IPS-NIHi11 (cell line): Measurements from ENCODE around the gene INPP5K.

Experiments used
- DNase-seq: peaks from one replicate; pipeline ENCODE4 v3.0.0; 2012; ENCODE audit warnings: mixed read lengths, low spot score

The INPP5K gene

DNA sequence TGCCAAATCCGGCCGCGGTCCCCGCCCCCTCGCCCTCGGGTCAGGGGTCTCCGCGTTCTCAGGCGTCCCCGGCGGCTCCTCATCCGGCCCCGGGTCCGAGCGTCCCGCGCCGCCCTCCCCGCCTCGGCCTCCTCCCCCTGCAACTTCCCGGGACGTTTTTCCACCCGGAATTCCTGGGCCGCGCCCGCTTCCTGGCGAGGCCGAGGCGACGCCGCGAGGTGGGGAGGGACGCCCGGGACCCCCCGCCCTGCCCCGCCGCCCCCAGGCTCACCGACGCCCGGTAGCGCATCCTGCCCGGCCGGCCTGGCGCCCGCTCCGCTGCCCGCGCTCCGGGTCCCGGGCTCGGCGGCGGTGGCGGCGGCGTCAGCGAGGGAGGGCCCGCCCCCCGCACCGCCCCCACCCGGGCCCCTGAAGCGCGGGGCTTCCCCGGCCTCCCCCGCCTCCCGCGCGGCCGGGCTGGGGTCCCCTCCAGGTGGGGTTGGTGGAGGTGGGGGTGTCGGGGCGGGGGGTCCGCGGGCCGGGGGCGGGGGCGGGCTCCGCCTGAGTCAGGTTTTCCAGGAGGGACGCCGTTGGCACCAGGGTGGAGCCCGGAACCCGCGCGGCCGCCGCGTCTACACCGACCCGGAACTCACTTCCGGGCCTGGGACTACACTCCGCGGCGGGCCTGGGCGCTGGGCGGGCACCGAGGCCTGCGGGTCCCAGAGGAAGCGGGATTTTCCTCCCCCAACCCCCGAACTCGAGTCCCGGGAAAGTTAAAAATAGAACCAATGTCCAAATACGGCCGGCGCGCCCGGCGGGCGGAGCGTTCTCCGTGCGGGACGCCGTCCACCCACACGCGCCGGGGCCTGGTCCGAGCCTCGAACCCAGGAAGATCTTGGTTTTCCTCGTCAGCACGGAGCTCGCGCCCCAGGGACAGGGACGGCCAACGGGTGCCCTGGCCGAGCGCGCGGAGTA is 30.7 kb downstream of the INPP5K start:
- peak; percentile 72 for DNase-seq

DNA sequence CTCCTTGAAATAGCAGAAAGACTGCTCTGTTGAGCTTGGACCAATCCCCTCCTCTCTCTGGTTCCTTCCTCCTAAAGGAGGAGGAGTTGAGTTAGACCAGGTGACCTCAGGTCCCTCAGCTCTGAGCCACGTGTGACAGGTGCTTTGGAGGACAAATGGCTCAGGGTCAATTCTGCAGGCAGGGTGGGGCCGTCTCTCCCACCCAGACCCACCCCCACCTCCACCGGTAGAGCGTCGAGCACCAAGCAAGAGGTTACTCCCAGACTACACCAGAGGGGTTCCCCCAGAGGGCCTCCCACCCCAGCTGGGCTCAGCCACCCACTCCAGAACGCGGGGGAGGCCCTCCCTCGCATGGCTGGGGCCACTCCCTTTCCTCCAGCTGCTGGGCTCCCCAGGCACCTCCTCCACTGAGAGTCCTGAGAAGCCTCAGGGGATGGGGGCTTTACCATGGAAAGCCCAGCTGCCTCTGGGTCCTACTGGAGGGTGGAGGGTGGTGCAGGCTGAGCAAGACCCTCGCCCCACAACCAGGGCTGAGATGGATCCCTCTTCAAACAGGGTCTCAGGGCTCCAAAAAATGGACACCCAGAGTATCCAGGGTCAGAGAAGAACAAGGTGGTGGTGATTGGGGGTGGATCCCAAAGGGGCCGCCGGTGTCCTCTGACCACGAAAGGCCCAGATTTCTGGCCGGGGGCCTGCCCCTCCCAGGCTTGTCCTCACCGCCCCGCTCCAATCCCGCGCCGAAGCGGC is 31.6 kb downstream of the INPP5K start:
- peak; percentile 66 for DNase-seq

DNA sequence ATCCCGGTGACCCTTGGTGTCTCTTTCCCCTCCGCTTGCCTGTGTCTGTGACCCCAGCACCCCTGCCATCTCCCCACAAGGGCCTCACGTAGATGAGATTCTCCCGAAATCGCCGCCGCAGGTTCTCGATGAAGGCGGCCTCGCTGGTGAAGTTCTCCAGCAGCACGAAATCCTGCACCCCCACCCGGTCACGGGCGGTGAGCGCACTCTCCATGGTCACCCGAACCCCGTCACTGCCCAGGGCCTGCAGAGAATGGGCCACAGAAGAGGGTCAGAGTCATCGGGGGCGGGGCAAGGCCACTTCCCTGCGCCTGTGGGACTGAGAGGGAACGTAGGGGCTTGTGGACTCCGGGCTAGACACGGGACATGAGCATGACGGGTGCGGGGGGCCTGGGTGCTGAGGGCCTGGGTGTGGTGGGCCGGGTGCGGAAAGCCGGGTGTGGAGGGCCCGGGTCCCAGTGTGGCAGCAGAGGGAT is 32.3 kb downstream of the INPP5K start:
- DNase-seq = no peak

DNA sequence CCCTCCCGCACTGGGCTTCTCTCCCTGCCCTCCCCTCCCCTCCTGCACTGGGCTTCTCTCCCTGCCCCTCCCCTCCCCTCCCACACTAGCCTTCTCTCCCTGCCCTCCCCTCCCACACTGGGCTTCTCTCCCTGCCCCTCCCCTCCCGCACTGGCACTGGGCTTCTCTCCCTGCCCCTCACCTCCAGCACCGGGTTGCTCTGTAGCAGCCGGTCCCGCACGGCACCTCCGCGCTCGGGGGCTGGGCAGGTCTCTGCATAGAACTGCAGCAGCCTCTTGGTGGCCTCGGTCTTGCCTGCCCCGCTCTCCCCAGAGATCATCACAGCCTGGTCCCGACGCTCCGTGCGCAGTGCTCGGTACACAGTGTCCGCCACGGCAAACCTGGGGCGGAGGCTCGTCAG is 33.7 kb downstream of the INPP5K start:
- no peak for DNase-seq

DNA sequence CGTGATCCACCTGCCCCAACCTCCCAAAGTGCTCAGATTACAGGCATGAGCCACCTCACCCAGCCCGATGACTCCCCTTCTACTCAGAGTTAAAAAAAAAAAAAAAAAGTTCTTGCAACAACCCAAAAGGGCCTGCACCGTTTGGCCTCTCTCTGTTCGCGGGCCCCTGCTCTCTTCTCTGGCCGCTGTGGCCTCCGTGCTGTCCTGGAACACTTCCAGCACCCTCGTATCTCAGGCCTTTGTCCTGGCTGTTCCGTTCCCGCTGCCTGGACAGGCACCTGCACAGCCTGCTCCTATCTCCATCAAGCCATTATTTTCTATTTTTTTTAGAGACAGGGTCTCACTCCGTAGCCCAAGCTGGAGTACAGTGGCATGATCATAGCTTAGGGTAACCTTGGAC is 34.7 kb downstream of the INPP5K start:
- DNase-seq = no peak

DNA sequence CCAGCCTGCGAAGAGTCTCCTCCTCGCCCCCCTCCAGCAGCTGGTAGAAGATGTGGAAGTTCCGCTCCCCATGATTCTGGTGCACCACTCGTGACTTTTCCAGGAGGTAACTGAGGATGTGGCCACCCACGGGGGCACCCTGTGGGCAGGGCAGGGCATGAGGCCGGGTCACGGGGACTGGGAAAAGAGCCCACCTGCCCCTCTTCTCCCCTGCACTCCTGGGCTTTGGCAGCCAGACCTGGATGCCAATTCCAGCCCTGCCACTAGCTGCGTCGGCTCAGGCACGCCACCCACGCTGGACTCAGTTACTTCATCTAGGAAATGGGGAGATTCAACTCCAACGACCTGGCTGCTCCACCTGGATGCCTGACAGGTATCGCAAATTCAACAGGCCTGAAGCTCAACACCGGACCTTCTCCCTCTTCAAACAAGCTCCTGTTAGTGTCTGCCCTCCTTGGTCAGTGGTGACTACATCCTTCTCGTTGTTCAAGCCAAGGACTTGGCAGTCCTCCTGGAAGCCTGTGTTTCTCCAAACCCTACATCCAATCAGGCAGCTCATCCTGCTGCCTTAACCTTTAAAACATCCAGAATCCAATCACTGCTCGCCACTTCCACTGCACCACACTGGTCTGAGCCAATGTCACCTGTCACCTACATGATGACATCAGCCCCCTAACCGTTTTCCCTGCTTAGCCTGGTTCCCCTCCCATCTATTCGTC is 35.5 kb downstream of the INPP5K start:
- no peak for DNase-seq

DNA sequence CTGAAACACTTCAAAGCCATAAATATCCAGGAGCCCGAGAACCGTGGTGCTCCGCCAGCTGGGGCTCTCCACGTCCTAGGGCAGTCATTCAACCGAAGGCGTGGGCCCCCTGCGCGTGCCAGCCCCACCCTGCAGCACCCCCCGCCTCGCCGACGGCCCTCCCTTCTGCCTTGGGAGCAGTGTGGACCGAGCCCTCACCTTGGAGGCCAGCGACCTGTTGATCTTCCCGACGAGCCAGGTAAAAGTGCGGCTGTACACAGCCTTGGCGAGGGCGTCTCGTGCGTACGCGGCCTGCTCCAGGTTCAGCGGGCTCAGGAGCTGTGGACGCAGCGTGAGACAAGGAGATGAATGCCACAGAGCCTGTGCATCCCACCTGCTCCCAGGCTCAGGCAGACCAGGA is 38.0 kb downstream of the INPP5K start:
- DNase-seq = no peak

DNA sequence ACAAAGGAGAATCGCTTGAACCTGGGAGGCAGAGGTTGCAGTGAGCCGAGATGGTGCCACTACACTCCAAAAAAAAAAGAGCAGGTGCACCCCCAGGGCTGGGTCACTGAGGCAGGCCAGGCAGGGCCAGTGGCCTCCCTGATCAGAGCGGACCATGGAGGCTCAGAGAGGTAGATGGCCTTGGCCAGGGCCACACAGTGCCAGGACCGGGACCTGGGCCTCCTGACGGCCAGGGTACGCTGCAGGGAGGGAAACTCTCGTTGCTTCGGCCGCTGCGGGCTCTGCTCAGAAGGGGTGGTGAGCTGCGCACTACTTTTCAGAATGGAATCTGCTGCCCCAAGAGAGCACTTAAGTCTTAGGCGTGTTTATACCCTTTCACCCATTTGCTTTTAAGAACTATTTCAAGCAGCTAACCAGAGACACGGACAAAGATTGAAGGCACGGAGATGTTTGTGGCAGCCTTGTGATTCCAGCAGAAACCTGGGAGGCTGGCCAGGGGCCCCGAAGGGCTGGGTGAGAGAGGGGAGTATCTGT is 41.0 kb downstream of the INPP5K start:
- DNase-seq = no peak

DNA sequence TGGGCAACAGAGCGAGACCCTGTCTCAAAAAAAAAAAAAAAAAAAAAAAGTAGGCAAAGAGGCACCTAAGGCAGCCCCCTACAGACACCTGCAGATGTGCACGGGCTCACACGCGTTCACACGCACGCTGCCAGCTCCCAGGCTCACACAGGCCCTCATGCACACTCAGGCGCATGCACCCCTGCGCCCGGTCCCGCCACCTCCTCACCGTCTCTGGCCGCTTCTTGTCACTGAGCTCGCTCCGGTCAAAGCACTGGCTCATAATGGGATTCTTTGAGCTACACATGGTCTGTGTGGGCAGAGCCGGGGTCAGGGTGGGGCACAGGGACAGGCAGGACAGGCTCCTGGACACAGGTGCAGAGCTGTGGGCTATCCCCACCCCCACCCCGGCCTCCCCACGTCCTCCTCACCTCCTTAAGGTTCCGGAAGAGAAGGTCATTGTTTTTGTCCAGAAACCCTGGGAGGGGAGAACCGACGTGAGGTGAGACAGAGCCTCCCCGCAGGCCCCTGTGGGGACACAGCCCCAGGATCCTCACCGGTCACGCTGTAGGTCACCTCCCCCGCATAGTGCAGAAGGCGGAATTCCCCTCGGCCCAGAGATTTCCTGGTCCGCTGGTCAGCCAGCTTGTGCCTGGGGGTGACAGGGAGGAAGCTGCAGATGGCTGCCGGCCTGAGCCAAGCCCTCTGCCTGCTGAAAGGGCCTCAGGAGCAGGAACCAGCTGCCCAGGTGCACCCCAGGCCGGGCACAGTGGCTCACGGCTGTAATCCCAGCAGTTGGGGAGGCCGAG is 41.8 kb downstream of the INPP5K start:
- DNase-seq = no peak

DNA sequence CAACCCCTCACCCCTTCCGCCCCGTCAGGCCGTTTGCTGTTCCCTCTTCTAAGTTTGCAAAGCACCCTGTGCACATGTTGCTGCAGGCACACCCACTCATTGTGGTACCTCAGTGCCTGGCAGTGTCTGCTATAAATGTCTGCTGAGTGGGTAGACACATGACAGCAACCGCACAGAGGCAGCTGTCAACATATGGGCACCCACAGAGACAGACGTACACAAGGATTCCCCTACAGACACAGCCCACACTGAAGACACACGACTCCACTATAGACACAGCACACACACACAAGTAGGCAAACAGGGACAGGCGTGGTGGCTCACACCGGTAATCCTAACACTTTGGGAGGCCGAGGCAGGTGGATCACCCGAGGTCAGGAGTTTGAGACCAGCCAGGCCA is 42.6 kb downstream of the INPP5K start:
- DNase-seq = no peak

DNA sequence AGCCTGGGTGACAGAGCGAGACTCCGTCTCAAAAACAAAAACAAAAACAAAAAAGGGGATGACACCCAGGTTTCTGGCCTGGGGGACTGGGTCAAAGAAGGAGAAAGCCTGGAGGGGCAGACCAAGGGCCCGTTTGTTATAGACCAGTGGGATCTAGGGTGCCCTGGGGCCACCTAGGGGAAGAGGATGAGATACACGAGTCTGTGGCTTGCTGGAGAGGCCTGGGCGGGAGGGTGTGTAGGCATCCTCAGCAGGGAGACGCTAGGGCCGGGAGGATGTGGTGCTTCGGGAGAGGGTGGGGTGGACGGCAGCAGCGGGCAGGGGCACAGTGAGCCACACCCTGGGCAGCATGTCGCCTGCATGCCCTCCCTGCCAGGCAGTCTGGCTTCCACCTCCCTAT is 43.2 kb downstream of the INPP5K start:
- no peak for DNase-seq

DNA sequence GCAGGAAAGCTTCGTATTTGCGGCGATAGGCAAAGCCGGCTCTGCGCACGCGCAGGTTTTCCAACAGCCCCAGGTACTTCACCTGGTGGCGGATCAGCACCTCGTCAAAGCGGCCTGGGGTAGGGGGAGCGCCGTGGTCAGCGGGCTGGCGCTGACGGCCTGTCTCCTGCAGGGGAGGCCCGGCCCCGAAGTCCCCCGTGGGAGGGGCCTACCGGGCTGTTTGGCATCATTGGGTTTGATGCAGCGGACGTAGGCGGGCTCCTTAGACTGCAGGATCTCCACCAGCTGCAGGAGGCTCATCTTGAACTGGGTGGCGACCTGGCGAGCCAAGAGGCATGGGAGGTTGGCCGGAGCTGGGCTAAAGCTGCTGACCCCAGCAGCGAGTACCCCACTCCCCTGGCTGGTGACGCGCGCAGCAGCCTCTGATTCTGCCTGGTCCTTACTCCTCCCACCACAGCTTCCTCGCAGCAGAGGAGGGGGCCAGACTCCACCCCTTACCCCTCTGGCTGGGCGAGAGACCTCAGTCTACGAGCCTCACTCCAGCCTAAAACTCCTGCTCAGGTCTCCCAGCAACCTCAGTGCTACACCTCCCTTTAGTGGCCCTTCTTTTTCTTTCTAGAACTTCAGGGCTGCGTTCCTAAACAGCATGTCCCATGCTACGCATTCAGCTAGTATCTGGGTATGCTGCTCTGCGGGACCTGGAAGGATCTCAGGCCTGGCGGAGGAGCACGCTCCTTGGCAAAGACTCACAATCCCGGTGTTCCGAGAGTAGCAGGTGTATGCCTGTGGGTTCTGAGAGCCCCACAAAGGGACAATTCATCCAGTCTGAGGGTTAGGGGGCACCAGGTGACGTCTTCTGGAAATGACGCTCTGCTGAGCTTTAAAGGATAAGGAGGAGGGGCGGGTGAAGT is 44.2 kb downstream of the INPP5K start:
- DNase-seq = no peak

DNA sequence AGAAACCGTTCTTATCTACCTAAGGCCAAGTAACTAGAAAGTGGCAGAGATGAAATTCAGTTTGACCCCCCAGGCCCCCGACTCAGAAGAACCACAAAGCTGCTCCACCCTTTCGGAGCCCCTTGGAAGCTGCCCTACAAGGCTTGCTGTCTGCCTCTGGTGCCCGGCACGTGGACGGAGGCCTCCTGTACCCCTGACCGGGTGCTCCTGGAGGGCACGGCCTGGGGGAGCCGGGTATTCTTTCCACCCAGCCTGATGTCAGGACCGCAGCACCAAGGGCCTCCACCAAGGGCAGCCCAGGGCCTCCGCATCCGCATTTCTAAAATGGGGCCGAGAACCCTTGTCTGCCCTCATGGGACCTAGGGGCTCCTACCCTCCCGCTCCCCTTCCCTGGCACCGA is 44.9 kb downstream of the INPP5K start:
- DNase-seq = no peak

DNA sequence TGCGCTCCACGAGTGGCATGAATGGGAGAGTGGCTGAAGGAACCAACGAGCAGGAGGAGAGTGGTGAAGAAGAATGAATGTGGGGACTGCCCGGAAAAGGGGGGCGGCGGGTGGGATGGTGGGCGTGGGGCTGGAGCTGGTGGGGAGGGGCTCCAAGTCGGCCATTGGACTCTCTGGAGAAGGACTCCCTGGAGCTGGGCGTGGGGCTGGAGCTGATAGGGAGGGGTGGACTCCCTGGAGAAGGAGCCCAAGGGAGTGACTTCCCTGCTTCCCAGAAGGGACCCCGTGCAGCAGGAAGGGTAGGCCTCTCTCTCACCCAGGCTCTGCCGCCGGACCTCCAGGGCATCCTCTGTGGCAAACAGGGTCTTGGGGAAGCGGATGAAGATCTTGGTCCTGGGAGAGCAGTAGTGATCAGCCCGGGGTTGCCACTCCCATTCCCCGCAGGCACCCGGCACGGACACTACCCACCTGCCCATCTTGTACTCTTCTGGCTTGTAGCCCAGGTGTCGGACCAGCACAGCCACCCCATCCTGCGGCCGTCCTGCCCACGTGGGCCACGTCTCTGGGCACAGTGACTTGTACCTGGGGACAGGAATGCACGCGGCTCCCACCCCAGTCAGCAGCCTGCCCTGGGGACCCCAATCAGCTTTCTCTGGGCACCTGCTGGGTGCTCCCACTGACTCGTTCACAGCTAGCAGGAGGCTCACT is 45.5 kb downstream of the INPP5K start:
- no peak for DNase-seq

DNA sequence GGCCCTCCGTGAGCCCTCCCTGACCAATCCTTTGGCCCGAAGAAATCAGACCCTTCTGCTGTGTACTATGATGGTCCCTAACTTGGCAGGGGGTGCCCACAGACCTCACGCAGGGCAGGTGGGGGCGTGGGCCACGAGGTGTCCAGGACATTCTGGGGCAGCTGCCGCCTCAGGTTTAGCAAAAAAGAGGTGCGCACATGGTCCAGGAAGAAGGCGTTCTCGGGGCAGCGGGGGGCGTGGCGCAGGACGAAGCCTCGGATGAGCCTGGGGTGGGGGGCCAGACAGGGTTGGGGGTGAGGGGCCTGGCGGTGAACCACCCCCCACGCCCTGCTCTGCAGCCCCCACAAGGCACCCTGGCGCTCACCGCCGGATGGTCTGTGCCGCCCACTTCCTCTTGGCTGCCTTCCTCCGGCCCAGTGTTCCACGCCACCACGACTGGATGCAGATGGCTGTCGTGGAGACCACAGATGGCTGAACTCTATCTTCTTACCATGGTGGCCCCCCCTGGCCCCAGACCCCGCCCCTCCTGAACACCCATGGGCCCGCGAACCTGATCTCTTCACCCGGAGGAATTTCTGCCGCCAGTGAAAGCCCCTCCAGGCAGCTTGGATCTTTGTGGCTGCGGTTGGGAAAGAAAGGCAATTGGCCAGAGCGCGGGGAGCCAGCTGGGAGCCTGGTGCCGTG is 46.2 kb downstream of the INPP5K start:
- no peak for DNase-seq

DNA sequence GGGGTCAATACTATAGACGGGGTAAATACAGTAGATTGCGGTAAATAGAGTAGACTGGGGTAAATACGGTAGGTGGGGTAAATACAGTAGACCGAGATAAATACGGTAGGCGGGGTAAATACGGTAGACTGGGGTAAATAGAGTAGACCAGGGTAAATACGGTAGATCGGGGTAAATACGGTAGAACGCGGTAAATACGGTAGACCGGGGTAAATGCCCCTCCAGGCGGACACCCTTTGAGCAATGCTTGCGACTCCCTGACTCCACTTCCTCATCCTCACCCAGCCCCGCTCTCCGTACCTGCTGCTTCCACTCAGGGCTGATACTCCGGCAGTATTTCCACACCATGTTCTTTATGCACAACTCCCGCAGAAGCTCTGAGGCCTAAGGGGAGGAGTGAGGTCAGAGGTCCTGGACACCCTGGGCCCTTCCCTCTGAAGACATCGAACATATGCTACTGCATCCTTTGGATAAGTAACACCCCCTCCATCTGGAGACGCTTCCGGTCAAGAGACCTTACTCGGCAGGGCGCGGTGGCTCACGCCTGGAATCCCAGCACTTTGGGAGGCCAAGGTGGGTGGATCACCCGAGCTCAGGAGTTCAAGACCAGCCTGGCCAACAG is 47.1 kb downstream of the INPP5K start:
- DNase-seq = peak; percentile 85

DNA sequence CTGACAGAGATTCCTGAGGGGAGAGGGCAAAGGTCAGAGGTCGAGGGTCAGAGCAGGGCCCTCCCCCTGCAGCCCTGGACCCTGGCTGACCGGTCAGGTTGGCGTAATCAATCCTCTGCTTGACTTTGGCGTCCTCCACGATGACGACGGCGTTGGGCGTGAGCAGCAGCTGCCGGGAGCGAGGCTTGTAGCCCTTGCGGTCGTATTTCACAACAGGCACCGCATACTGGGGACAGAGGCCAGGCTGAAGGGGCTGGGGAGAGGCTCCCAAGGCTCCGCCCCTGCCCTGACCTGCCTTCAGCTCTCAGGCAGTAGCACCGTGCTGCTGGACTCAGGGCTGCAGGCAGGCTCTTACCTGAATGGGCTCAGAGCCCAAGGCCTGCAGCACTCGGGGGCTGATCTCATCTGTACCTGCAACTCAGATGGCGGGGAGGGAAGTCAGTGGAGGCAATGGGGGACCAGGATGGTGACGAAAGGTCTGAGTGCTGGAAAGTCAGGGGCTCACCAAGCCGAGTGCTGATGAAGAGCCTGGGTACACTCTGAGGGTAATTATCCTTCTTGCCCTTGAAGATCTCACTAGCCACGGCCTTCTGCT is 48.4 kb downstream of the INPP5K start:
- DNase-seq = no peak

DNA sequence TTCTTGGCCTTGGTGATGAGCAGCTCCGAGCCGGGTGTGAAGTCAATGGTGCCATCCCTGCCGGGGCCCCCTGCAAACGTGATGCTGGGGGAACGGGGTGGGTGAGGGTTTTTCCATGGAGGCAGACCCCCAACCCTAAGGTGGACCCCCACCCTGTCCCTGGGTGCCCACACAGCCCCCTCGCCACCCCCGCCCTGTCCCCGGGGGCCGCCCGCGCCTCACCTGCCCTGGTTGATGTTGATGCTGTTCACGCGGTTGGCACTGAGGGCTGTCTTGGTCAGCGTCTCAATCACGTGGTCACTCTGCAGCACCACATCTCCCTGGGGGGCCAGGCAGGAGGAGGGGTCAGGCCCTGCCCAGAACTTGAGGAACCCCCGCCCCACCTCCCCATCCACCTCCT is 49.2 kb downstream of the INPP5K start:
- no peak for DNase-seq
